Renal cortex interstitium (tissue), 11 donors: ENCODE measurements around the gene SLC39A8. TPM values are rescaled to one million over a fixed set of nuclear protein-coding genes. Genes with fewer than 3 reads are reported as not detected.
A peak's percentile ranks its signal among the peaks of the same experiment; 100 is the strongest.

ENCODE experiments used
- DNase-seq, 11 donors: peaks; one replicate each; pipeline ENCODE4 v3.0.0-alpha.2; 2013; ENCODE audit warnings: low read depth in 9 of 11, low spot score in 4 of 11; ENCODE audit errors: extremely low read depth in 1 of 11
- polyA plus RNA-seq, 3 donors: library from polyadenylated mRNA; unstranded; fragments of 120-200 nt; gene quantifications; one replicate each; pipeline ENCODE4 v1.2.1, GENCODE V29; 2013; ENCODE audit not compliant: insufficient read length in 3 of 3

The SLC39A8 gene
- polyA plus RNA-seq, 3 donors, result 19.4 to 27.0 (median 23.2) TPM

- peak in 1 of 11 donors; percentile 45 for DNase-seq
These were observed 466 bp upstream of the SLC39A8 start for GRCh38 chr4:102345795-102346100.

- peak in 10 of 11 donors; percentile 29 to 51 (median 44) for DNase-seq
These were observed 745 bp downstream of the SLC39A8 start for GRCh38 chr4:102344520-102344953.

- peak in 1 of 11 donors; percentile 35 for DNase-seq
These were observed 1.2 kb downstream of the SLC39A8 start for GRCh38 chr4:102343964-102344519.

GRCh38 chr4:102342404-102343074, 2.7 kb downstream of the SLC39A8 start:
- DNase-seq, result no peak

GRCh38 chr4:102341201-102341600, 4.1 kb downstream of the SLC39A8 start:
- DNase-seq, result no peak

- no peak for DNase-seq
These were observed 6.3 kb downstream of the SLC39A8 start for GRCh38 chr4:102339018-102339417.

- DNase-seq, result no peak
These were observed 6.9 kb downstream of the SLC39A8 start for GRCh38 chr4:102338405-102338804.

GRCh38 chr4:102335616-102336015, 9.7 kb downstream of the SLC39A8 start:
- no peak for DNase-seq

- no peak for DNase-seq
These were observed 10.7 kb downstream of the SLC39A8 start for GRCh38 chr4:102334624-102335023.

GRCh38 chr4:102333787-102334186, 11.5 kb downstream of the SLC39A8 start:
- DNase-seq, result no peak

GRCh38 chr4:102328045-102328444, 17.2 kb downstream of the SLC39A8 start:
- DNase-seq, result no peak

- DNase-seq, result no peak
These were observed 18.3 kb downstream of the SLC39A8 start for GRCh38 chr4:102326951-102327350.

GRCh38 chr4:102324730-102325129, 20.6 kb downstream of the SLC39A8 start:
- no peak for DNase-seq

GRCh38 chr4:102322736-102323135, 22.5 kb downstream of the SLC39A8 start:
- no peak for DNase-seq

- DNase-seq, result no peak
These were observed 23.9 kb downstream of the SLC39A8 start for GRCh38 chr4:102321260-102321995.

GRCh38 chr4:102319594-102319993, 25.7 kb downstream of the SLC39A8 start:
- no peak for DNase-seq

- DNase-seq, result no peak
These were observed 26.8 kb downstream of the SLC39A8 start for GRCh38 chr4:102318526-102318925.

- DNase-seq, result no peak
These were observed 27.2 kb downstream of the SLC39A8 start for GRCh38 chr4:102318105-102318504.

GRCh38 chr4:102317459-102317858, 27.8 kb downstream of the SLC39A8 start:
- DNase-seq, result no peak

- no peak for DNase-seq
These were observed 28.7 kb downstream of the SLC39A8 start for GRCh38 chr4:102316585-102316984.
